PFSK-1 (cell line): ENCODE data around the gene MTMR10.

Experiments
- POLR2AphosphoS5 ChIP-seq: IDR thresholded peaks from 2 replicates; pipeline ENCODE4 v1.6.1; 2012; ENCODE audit warnings: low read depth, mild to moderate bottlenecking, control low read depth, low read length, moderate library complexity
- SIN3A ChIP-seq: IDR thresholded peaks from 2 replicates; pipeline ENCODE4 v1.6.1; 2012; ENCODE audit warnings: mild to moderate bottlenecking, low read length, moderate library complexity, borderline replicate concordance; ENCODE audit not compliant: insufficient read depth
- TF ChIP-seq, protein P1 (sequence below), 2 experiments: IDR thresholded peaks; 2 replicates each; pipeline versions ENCODE4 v1.6.1 to v1.8.0; 2011 to 2012; ENCODE audit warnings: low read depth in 2 of 2, low read length in 2 of 2, control low read depth in 1 of 2, inconsistent platforms in 1 of 2, mild to moderate bottlenecking in 1 of 2, moderate library complexity in 1 of 2; ENCODE audit not compliant: insufficient read depth in 1 of 2

GRCh38 chr15:30896211-30896606 is 95.2 kb downstream of the MTMR10 start:
- TF ChIP-seq POLR2AphosphoS5 (no peak), SIN3A (no peak)
- TF ChIP-seq, protein P1, sequence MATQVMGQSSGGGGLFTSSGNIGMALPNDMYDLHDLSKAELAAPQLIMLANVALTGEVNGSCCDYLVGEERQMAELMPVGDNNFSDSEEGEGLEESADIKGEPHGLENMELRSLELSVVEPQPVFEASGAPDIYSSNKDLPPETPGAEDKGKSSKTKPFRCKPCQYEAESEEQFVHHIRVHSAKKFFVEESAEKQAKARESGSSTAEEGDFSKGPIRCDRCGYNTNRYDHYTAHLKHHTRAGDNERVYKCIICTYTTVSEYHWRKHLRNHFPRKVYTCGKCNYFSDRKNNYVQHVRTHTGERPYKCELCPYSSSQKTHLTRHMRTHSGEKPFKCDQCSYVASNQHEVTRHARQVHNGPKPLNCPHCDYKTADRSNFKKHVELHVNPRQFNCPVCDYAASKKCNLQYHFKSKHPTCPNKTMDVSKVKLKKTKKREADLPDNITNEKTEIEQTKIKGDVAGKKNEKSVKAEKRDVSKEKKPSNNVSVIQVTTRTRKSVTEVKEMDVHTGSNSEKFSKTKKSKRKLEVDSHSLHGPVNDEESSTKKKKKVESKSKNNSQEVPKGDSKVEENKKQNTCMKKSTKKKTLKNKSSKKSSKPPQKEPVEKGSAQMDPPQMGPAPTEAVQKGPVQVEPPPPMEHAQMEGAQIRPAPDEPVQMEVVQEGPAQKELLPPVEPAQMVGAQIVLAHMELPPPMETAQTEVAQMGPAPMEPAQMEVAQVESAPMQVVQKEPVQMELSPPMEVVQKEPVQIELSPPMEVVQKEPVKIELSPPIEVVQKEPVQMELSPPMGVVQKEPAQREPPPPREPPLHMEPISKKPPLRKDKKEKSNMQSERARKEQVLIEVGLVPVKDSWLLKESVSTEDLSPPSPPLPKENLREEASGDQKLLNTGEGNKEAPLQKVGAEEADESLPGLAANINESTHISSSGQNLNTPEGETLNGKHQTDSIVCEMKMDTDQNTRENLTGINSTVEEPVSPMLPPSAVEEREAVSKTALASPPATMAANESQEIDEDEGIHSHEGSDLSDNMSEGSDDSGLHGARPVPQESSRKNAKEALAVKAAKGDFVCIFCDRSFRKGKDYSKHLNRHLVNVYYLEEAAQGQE (IDR thresholded peaks at IDR 0.05; ENCODE audit: insufficient read depth in 1 of 2, low read depth in 2 of 2, low read length in 2 of 2): no peak
